ENCODE data around the gene ODC1. TPM values are rescaled to one million over a fixed set of nuclear protein-coding genes. Genes with fewer than 3 reads are reported as not detected.

ODC1 gene
- total RNA-seq, 1 experiment from 2014 or later, result 110 TPM

- Histone ChIP-seq H3K9me3 (replicated peaks) (no peaks in the 10 kb centered on the region), H3K4me1 (replicated peaks) (peaks cover 3% of the 10 kb centered on the region; the same call in 1 of the 2 replicates), H3K36me3 (peaks cover 5% of the 10 kb centered on the region; the same call in 1 of the 2 replicates), H3K27me3 (replicated peaks) (no peaks in the 10 kb centered on the region), H3K27ac (no peak overlapping the region), H3K4me3 (no peak overlapping the region)
- no peak for DNase-seq (ENCODE audit: low read depth in 1 of 2, low spot score in 2 of 2)
Observed at GRCh38 chr2:10430886-10431622, 17.1 kb downstream of the ODC1 start.

- Histone ChIP-seq H3K36me3 (peaks cover 7% of the 10 kb centered on the region; the same call in 1 of the 2 replicates), H3K4me3 (no peak overlapping the region), H3K27me3 (replicated peaks) (no peaks in the 10 kb centered on the region), H3K9me3 (replicated peaks) (no peaks in the 10 kb centered on the region), H3K27ac (no peak overlapping the region), H3K4me1 (replicated peaks) (peaks cover 6% of the 10 kb centered on the region)
- DNase-seq (ENCODE audit: low read depth in 1 of 2, low spot score in 2 of 2), result no peak
Observed at GRCh38 chr2:10428924-10429323, 19.2 kb downstream of the ODC1 start.

GRCh38 chr2:10428355-10428754 is 19.8 kb downstream of the ODC1 start:
- H3K27ac ChIP-seq, result no peak overlapping the region
- peaks cover 13% of the 10 kb centered on the region for H3K36me3 ChIP-seq
- no peak for DNase-seq (ENCODE audit: low read depth in 1 of 2, low spot score in 2 of 2)

GRCh38 chr2:10427618-10427949 is 20.5 kb downstream of the ODC1 start:
- H3K27me3 ChIP-seq (replicated peaks), result no peaks in the 10 kb centered on the region

More at GRCh38 chr2:10428355-10428754, 19.8 kb downstream of the ODC1 start:
- H3K4me3 ChIP-seq, result no peak overlapping the region
- peaks cover 12% of the 10 kb centered on the region for H3K4me1 ChIP-seq (replicated peaks)
- no peaks in the 10 kb centered on the region for H3K9me3 ChIP-seq (replicated peaks)
- H3K27me3 ChIP-seq (replicated peaks), result no peaks in the 10 kb centered on the region

GRCh38 chr2:10426726-10427617 is 21.2 kb downstream of the ODC1 start:
- no peaks in the 10 kb centered on the region for H3K9me3 ChIP-seq (replicated peaks)
- peaks cover 24% of the 10 kb centered on the region for H3K36me3 ChIP-seq
- no peak overlapping the region for H3K27ac ChIP-seq
- no peak for DNase-seq (ENCODE audit: low read depth in 1 of 2, low spot score in 2 of 2)
- no peak overlapping the region for H3K4me3 ChIP-seq
- no peaks in the 10 kb centered on the region for H3K27me3 ChIP-seq (replicated peaks)
- peaks cover 15% of the 10 kb centered on the region for H3K4me1 ChIP-seq (replicated peaks)

More at GRCh38 chr2:10427618-10427949, 20.5 kb downstream of the ODC1 start:
- H3K4me1 ChIP-seq (replicated peaks), result peaks cover 15% of the 10 kb centered on the region
- no peak overlapping the region for H3K27ac ChIP-seq
- no peaks in the 10 kb centered on the region for H3K9me3 ChIP-seq (replicated peaks)
- no peak overlapping the region for H3K4me3 ChIP-seq
- no peak for DNase-seq (ENCODE audit: low read depth in 1 of 2, low spot score in 2 of 2)
- H3K36me3 ChIP-seq, result peaks cover 20% of the 10 kb centered on the region

- peaks cover 28% of the 10 kb centered on the region for H3K36me3 ChIP-seq
Observed at GRCh38 chr2:10425699-10426098, 22.4 kb downstream of the ODC1 start.

GRCh38 chr2:10424916-10425505 is 23.1 kb downstream of the ODC1 start:
- Histone ChIP-seq H3K36me3 (peaks cover 31% of the 10 kb centered on the region), H3K27me3 (replicated peaks) (no peaks in the 10 kb centered on the region), H3K4me3 (no peak overlapping the region), H3K4me1 (replicated peaks) (peaks cover 15% of the 10 kb centered on the region), H3K27ac (no peak overlapping the region), H3K9me3 (replicated peaks) (no peaks in the 10 kb centered on the region)
- DNase-seq (ENCODE audit: low read depth in 1 of 2, low spot score in 2 of 2), result no peak

More at GRCh38 chr2:10425699-10426098, 22.4 kb downstream of the ODC1 start:
- Histone ChIP-seq H3K9me3 (replicated peaks) (no peaks in the 10 kb centered on the region), H3K27me3 (replicated peaks) (no peaks in the 10 kb centered on the region), H3K27ac (no peak overlapping the region), H3K4me3 (no peak overlapping the region), H3K4me1 (replicated peaks) (peaks cover 15% of the 10 kb centered on the region)
- DNase-seq (ENCODE audit: low read depth in 1 of 2, low spot score in 2 of 2), result no peak

GRCh38 chr2:10424051-10424450 is 24.1 kb downstream of the ODC1 start:
- no peak overlapping the region for H3K4me3 ChIP-seq
- no peaks in the 10 kb centered on the region for H3K27me3 ChIP-seq (replicated peaks)
- no peak for DNase-seq (ENCODE audit: low read depth in 1 of 2, low spot score in 2 of 2)
- H3K36me3 ChIP-seq, result peaks cover 31% of the 10 kb centered on the region
- H3K4me1 ChIP-seq (replicated peaks), result peaks cover 23% of the 10 kb centered on the region
- H3K9me3 ChIP-seq (replicated peaks), result no peaks in the 10 kb centered on the region
- no peak overlapping the region for H3K27ac ChIP-seq

GRCh38 chr2:10423400-10423774 is 24.7 kb downstream of the ODC1 start:
- H3K27ac ChIP-seq, result no peak overlapping the region
- H3K9me3 ChIP-seq (replicated peaks), result no peaks in the 10 kb centered on the region
- H3K4me3 ChIP-seq, result no peak overlapping the region
- peaks cover 31% of the 10 kb centered on the region for H3K36me3 ChIP-seq
- peaks cover 30% of the 10 kb centered on the region for H3K4me1 ChIP-seq (replicated peaks)
- no peaks in the 10 kb centered on the region for H3K27me3 ChIP-seq (replicated peaks)
- DNase-seq (ENCODE audit: low read depth in 1 of 2, low spot score in 2 of 2), result no peak

GRCh38 chr2:10422732-10423399 is 25.3 kb downstream of the ODC1 start:
- Histone ChIP-seq H3K27ac (no peak overlapping the region), H3K4me1 (replicated peaks) (peaks cover 35% of the 10 kb centered on the region), H3K27me3 (replicated peaks) (no peaks in the 10 kb centered on the region), H3K9me3 (replicated peaks) (no peaks in the 10 kb centered on the region), H3K4me3 (no peak overlapping the region), H3K36me3 (peaks cover 31% of the 10 kb centered on the region)
- DNase-seq (ENCODE audit: low read depth in 1 of 2, low spot score in 2 of 2), result no peak

- Histone ChIP-seq H3K9me3 (replicated peaks) (no peaks in the 10 kb centered on the region), H3K36me3 (peaks cover 31% of the 10 kb centered on the region), H3K4me1 (replicated peaks) (peaks cover 41% of the 10 kb centered on the region), H3K4me3 (no peak overlapping the region), H3K27ac (no peak overlapping the region), H3K27me3 (replicated peaks) (no peaks in the 10 kb centered on the region)
- no peak for DNase-seq (ENCODE audit: low read depth in 1 of 2, low spot score in 2 of 2)
Observed at GRCh38 chr2:10422251-10422650, 25.9 kb downstream of the ODC1 start.

- H3K4me1 ChIP-seq (replicated peaks), result peaks cover 64% of the 10 kb centered on the region
- H3K9me3 ChIP-seq (replicated peaks), result no peaks in the 10 kb centered on the region
- peaks cover 27% of the 10 kb centered on the region for H3K36me3 ChIP-seq
Observed at GRCh38 chr2:10419553-10420257, 28.4 kb downstream of the ODC1 start.

More at GRCh38 chr2:10419553-10420257, 28.4 kb downstream of the ODC1 start:
- Histone ChIP-seq H3K27ac (no peak overlapping the region), H3K4me3 (no peak overlapping the region), H3K27me3 (replicated peaks) (no peaks in the 10 kb centered on the region)
- no peak for DNase-seq (ENCODE audit: low read depth in 1 of 2, low spot score in 2 of 2)

Data from SJSA1 (cell line).